ENCODE measurements around the gene XRCC5.

The XRCC5 gene

GRCh38 chr2:216224388-216224787 lies 115.2 kb downstream of the XRCC5 start:
- no peak for DNase-seq

GRCh38 chr2:216229277-216229914 lies 120.2 kb downstream of the XRCC5 start:
- DNase-seq = no peak

- no peak for DNase-seq
Measured at GRCh38 chr2:216231867-216232266, 122.7 kb downstream of the XRCC5 start.

GRCh38 chr2:216232721-216233120 lies 123.6 kb downstream of the XRCC5 start:
- DNase-seq = no peak

- DNase-seq = no peak
Measured at GRCh38 chr2:216233281-216233995, 124.3 kb downstream of the XRCC5 start.

- no peak for DNase-seq
Measured at GRCh38 chr2:216234106-216234505, 125.0 kb downstream of the XRCC5 start.

GRCh38 chr2:216235462-216235861 lies 126.3 kb downstream of the XRCC5 start:
- DNase-seq = no peak

GRCh38 chr2:216235896-216236295 lies 126.7 kb downstream of the XRCC5 start:
- DNase-seq = no peak

- DNase-seq = no peak
Measured at GRCh38 chr2:216236486-216236885, 127.3 kb downstream of the XRCC5 start.

- DNase-seq = peak in 1 of 51 donors; percentile 3
Measured at GRCh38 chr2:216242365-216242764, 133.2 kb downstream of the XRCC5 start.

GRCh38 chr2:216243026-216243425 lies 133.9 kb downstream of the XRCC5 start:
- no peak for DNase-seq

- DNase-seq = no peak
Measured at GRCh38 chr2:216245391-216245975, 136.3 kb downstream of the XRCC5 start.

GRCh38 chr2:216246766-216247165 lies 137.6 kb downstream of the XRCC5 start:
- DNase-seq = no peak
